Activated naive CD4-positive, alpha-beta T cell treated with anti-CD3 and anti-CD28 coated beads, Interleukin-2, amount 10 ng/mL, durations not matched to agents 7 days and 5 days (primary cell): Measurements from ENCODE around the gene RNF145.
"Not testable (repeated sequence)": the region's sequence is repeated elsewhere in the genome, so short reads cannot be mapped to it uniquely, and the experiment has no call there.

Experiments used
- CTCF ChIA-PET: fragments of 350-600 bp; sonication (Branson Sonifier 250); formaldehyde crosslinking; loops from one replicate; lab custom pipeline; 2021; ENCODE audit warnings: antibody characterized with exemption; lab: Charles Lee
- DNase-seq: peaks from one replicate; pipeline ENCODE4 v3.0.0-alpha.2; 2020
- H3K27ac Mint-ChIP-seq: one replicate; pipeline ENCODE4 v1.8.0; 2021; ENCODE audit warnings: mild to moderate bottlenecking, moderate library complexity, mixed read lengths
- H3K27me3 Mint-ChIP-seq: one replicate; pipeline ENCODE4 v1.8.0; 2021; ENCODE audit warnings: mild to moderate bottlenecking, mixed read lengths
- H3K36me3 Mint-ChIP-seq: one replicate; pipeline ENCODE4 v1.8.0; 2021; ENCODE audit warnings: mixed read lengths
- H3K4me1 Mint-ChIP-seq: one replicate; pipeline ENCODE4 v1.8.0; 2021; ENCODE audit warnings: mixed read lengths
- H3K4me3 Mint-ChIP-seq: one replicate; pipeline ENCODE4 v1.8.0; 2021; ENCODE audit warnings: mild to moderate bottlenecking, moderate library complexity, mixed read lengths
- H3K9me3 Mint-ChIP-seq: one replicate; pipeline ENCODE4 v1.8.0; 2021; ENCODE audit warnings: mixed read lengths

The RNF145 gene

GRCh38 chr5:159152876-159153275, 56.5 kb downstream of the RNF145 start:
- DNase-seq = no peak
- Mint-ChIP-seq H3K4me1 (peaks cover 21% of the 10 kb centered on the region), H3K36me3 (peaks cover 21% of the 10 kb centered on the region), H3K27ac (no peak overlapping the region), H3K9me3 (no peaks in the 10 kb centered on the region), H3K27me3 (peaks cover 18% of the 10 kb centered on the region), H3K4me3 (no peak overlapping the region)
- CTCF ChIA-PET = no interaction called here

GRCh38 chr5:159149085-159149484, 60.3 kb downstream of the RNF145 start:
- Mint-ChIP-seq H3K9me3 (peaks cover 4% of the 10 kb centered on the region), H3K27ac (no peak overlapping the region), H3K4me1 (no peaks in the 10 kb centered on the region), H3K27me3 (peaks cover 20% of the 10 kb centered on the region), H3K4me3 (no peak overlapping the region), H3K36me3 (no peaks in the 10 kb centered on the region)
- no peak for DNase-seq
- CTCF ChIA-PET = no interaction called here

- CTCF ChIA-PET = no interaction called here
- no peaks in the 10 kb centered on the region for H3K4me1 Mint-ChIP-seq
- H3K4me3 Mint-ChIP-seq = no peak overlapping the region
- H3K27ac Mint-ChIP-seq = no peak overlapping the region
- no peak for DNase-seq
- H3K27me3 Mint-ChIP-seq = peaks cover 29% of the 10 kb centered on the region
- no peaks in the 10 kb centered on the region for H3K36me3 Mint-ChIP-seq
- H3K9me3 Mint-ChIP-seq = peaks cover 4% of the 10 kb centered on the region
Measured at GRCh38 chr5:159147976-159148375, 61.4 kb downstream of the RNF145 start.

- H3K9me3 Mint-ChIP-seq = peaks cover 4% of the 10 kb centered on the region
- CTCF ChIA-PET = no interaction called here
- H3K4me1 Mint-ChIP-seq = no peaks in the 10 kb centered on the region
- no peaks in the 10 kb centered on the region for H3K36me3 Mint-ChIP-seq
- H3K4me3 Mint-ChIP-seq = no peak overlapping the region
- no peak overlapping the region for H3K27ac Mint-ChIP-seq
- no peak for DNase-seq
- H3K27me3 Mint-ChIP-seq = peaks cover 29% of the 10 kb centered on the region
Measured at GRCh38 chr5:159146839-159147238, 62.5 kb downstream of the RNF145 start.

GRCh38 chr5:159145160-159145559, 64.2 kb downstream of the RNF145 start:
- H3K27me3 Mint-ChIP-seq = peaks cover 28% of the 10 kb centered on the region
- H3K9me3 Mint-ChIP-seq, DNase-seq, CTCF ChIA-PET, H3K4me3 Mint-ChIP-seq, H3K4me1 Mint-ChIP-seq, H3K27ac Mint-ChIP-seq, H3K36me3 Mint-ChIP-seq: not testable (repeated sequence)

- Mint-ChIP-seq H3K4me3 (no peak overlapping the region), H3K9me3 (peaks cover 2% of the 10 kb centered on the region), H3K36me3 (no peaks in the 10 kb centered on the region), H3K27me3 (peaks cover 31% of the 10 kb centered on the region), H3K27ac (no peak overlapping the region), H3K4me1 (no peaks in the 10 kb centered on the region)
- CTCF ChIA-PET = no interaction called here
- DNase-seq = no peak
Measured at GRCh38 chr5:159139802-159140201, 69.6 kb downstream of the RNF145 start.

GRCh38 chr5:159135896-159136531, 73.3 kb downstream of the RNF145 start:
- CTCF ChIA-PET = interaction anchor here (1.3 kb wide), 1 partner anchor 181 kb away, joined by 3 read pairs; no protein-coding TSS in a partner anchor
- no peaks in the 10 kb centered on the region for H3K9me3 Mint-ChIP-seq
- no peak overlapping the region for H3K4me3 Mint-ChIP-seq
- H3K27me3 Mint-ChIP-seq = peaks cover 18% of the 10 kb centered on the region
- H3K36me3 Mint-ChIP-seq = no peaks in the 10 kb centered on the region
- H3K4me1 Mint-ChIP-seq = no peaks in the 10 kb centered on the region
- no peak for DNase-seq
- H3K27ac Mint-ChIP-seq = no peak overlapping the region

- Mint-ChIP-seq H3K27ac (no peak overlapping the region), H3K27me3 (peaks cover 10% of the 10 kb centered on the region), H3K4me3 (no peak overlapping the region), H3K4me1 (no peaks in the 10 kb centered on the region), H3K9me3 (no peaks in the 10 kb centered on the region), H3K36me3 (no peaks in the 10 kb centered on the region)
- no peak for DNase-seq
- CTCF ChIA-PET = interaction anchor here (0.6 to 1.8 kb wide), 15 partner anchors 13 to 1260 kb away, joined by 3 to 16 read pairs (median 5); no protein-coding TSS in a partner anchor
Measured at GRCh38 chr5:159133041-159133741, 76.2 kb downstream of the RNF145 start.

GRCh38 chr5:159132429-159133040, 76.8 kb downstream of the RNF145 start:
- Mint-ChIP-seq H3K27me3 (peaks cover 15% of the 10 kb centered on the region), H3K4me1 (no peaks in the 10 kb centered on the region), H3K36me3 (no peaks in the 10 kb centered on the region), H3K27ac (no peak overlapping the region), H3K4me3 (no peak overlapping the region), H3K9me3 (no peaks in the 10 kb centered on the region)
- no peak for DNase-seq
- CTCF ChIA-PET = interaction anchor here (0.6 to 1.8 kb wide), 20 partner anchors 9 to 1260 kb away, joined by 3 to 16 read pairs (median 4); no protein-coding TSS in a partner anchor

- DNase-seq = no peak
- Mint-ChIP-seq H3K9me3 (no peaks in the 10 kb centered on the region), H3K27me3 (peaks cover 18% of the 10 kb centered on the region), H3K4me3 (no peak overlapping the region), H3K4me1 (no peaks in the 10 kb centered on the region), H3K27ac (no peak overlapping the region), H3K36me3 (no peaks in the 10 kb centered on the region)
- CTCF ChIA-PET = interaction anchor here (0.8 to 1.8 kb wide), 12 partner anchors 8 to 1057 kb away, joined by 3 to 16 read pairs (median 5); no protein-coding TSS in a partner anchor
Measured at GRCh38 chr5:159131951-159132350, 77.4 kb downstream of the RNF145 start.

GRCh38 chr5:159130871-159131270, 78.5 kb downstream of the RNF145 start:
- CTCF ChIA-PET = interaction anchor here (1.1 to 1.7 kb wide), 3 partner anchors 24 to 956 kb away, joined by 5 read pairs; no protein-coding TSS in a partner anchor
- H3K4me3 Mint-ChIP-seq = no peak overlapping the region
- no peak for DNase-seq
- peaks cover 18% of the 10 kb centered on the region for H3K27me3 Mint-ChIP-seq
- no peak overlapping the region for H3K27ac Mint-ChIP-seq
- H3K36me3 Mint-ChIP-seq = no peaks in the 10 kb centered on the region
- H3K9me3 Mint-ChIP-seq = no peaks in the 10 kb centered on the region
- H3K4me1 Mint-ChIP-seq = no peaks in the 10 kb centered on the region

- Mint-ChIP-seq H3K27me3 (peaks cover 24% of the 10 kb centered on the region), H3K4me3 (no peak overlapping the region), H3K27ac (no peak overlapping the region), H3K4me1 (no peaks in the 10 kb centered on the region), H3K9me3 (peaks cover 5% of the 10 kb centered on the region), H3K36me3 (no peaks in the 10 kb centered on the region)
- CTCF ChIA-PET = interaction anchor here (1.0 to 2.8 kb wide), 4 partner anchors 10 to 432 kb away, joined by 3 to 8 read pairs (median 5); no protein-coding TSS in a partner anchor
- DNase-seq = no peak
Measured at GRCh38 chr5:159128070-159128541, 81.2 kb downstream of the RNF145 start.

- Mint-ChIP-seq H3K9me3 (peaks cover 18% of the 10 kb centered on the region), H3K27ac (no peak overlapping the region), H3K4me1 (peaks cover 20% of the 10 kb centered on the region), H3K36me3 (peaks cover 11% of the 10 kb centered on the region), H3K27me3 (peaks cover 20% of the 10 kb centered on the region), H3K4me3 (no peak overlapping the region)
- CTCF ChIA-PET = interaction anchor here (0.9 kb wide), 1 partner anchor 8 kb away, joined by 4 read pairs; no protein-coding TSS in a partner anchor
- DNase-seq = no peak
Measured at GRCh38 chr5:159123700-159124099, 85.7 kb downstream of the RNF145 start.

GRCh38 chr5:159123189-159123588, 86.2 kb downstream of the RNF145 start:
- Mint-ChIP-seq H3K36me3 (peaks cover 14% of the 10 kb centered on the region), H3K4me3 (no peak overlapping the region), H3K9me3 (peaks cover 21% of the 10 kb centered on the region), H3K4me1 (peaks cover 22% of the 10 kb centered on the region), H3K27me3 (peaks cover 18% of the 10 kb centered on the region), H3K27ac (no peak overlapping the region)
- CTCF ChIA-PET = no interaction called here
- no peak for DNase-seq
